K562 (cell line): ENCODE measurements around the gene OR2T8. TPM values are rescaled to one million over a fixed set of nuclear protein-coding genes. Genes with fewer than 3 reads are reported as not detected.

ENCODE experiments used
- ATAC-seq: fragments of 200-7000 bp; cut with Tn5 transposase; 3 replicates; pipeline ENCODE4 v1.9.1; 2020; ENCODE audit warnings: moderate library complexity
- BruUV-seq: library from RNA; stranded (reverse); fragments of 400-500 nt; replicated peaks from 2 replicates; lab custom pipeline; 2021; lab: Mats Ljungman, UMichigan
- CTCF ChIA-PET: fragments of 300-600 bp; formaldehyde crosslinking; extraction: SDS; loops from one replicate; lab custom pipeline; 2021; ENCODE audit warnings: low intra/inter-chr PET ratio; lab: Yijun Ruan, JAX
- POLR2A ChIA-PET: fragments of 300-600, 350-650 bp; sonication (Branson Sonifier 250); formaldehyde crosslinking; extraction: SDS; loops from one replicate; lab custom pipeline; 2021; ENCODE audit warnings: antibody characterized with exemption, inconsistent platforms; lab: Yijun Ruan, JAX
- DNase-seq, 4 experiments: peaks; one replicate each; pipeline versions ENCODE4 v3.0.0 to v3.0.0-alpha.2; 2011 to 2018; ENCODE audit warnings: low spot score in 3 of 4, mixed read lengths in 3 of 4; ENCODE audit errors: extremely low read depth in 1 of 4
- FAIRE-seq: peaks from 2 replicates; lab custom pipeline; 2011; peaks lifted over from hg19 to GRCh38; lab: Jason Lieb, UNC
- H2AFZ ChIP-seq: 2 replicates; pipeline ENCODE4 v1.6.0; 2011; ENCODE audit warnings: low read depth, low read length, control low read depth, inconsistent platforms
- H3K27ac ChIP-seq: fragments of 200-600 bp; 3 replicates; pipeline ENCODE4 v1.8.0; 2011; ENCODE audit warnings: low read depth, mild to moderate bottlenecking, control low read depth, inconsistent platforms, low read length, moderate library complexity, mixed read lengths; ENCODE audit errors: extremely low read depth
- H3K27me3 ChIP-seq, 2 experiments: fragments of 300-600 bp in 1 of 2; 2 replicates in 1 of 2; 3 replicates in 1 of 2; pipeline versions ENCODE4 v1.6.0 to v1.8.0; 2011; ENCODE audit warnings: inconsistent platforms in 2 of 2, low read length in 2 of 2, mild to moderate bottlenecking in 1 of 2, mixed read lengths in 1 of 2, moderate library complexity in 1 of 2; ENCODE audit not compliant: control insufficient read depth in 2 of 2, insufficient read depth in 2 of 2
- H3K36me3 ChIP-seq: fragments of 300-600 bp; 3 replicates; pipeline ENCODE4 v1.8.0; 2011; ENCODE audit warnings: mild to moderate bottlenecking, low read length, inconsistent platforms; ENCODE audit not compliant: control insufficient read depth, insufficient read depth
- H3K4me1 ChIP-seq, 2 experiments: fragments of 200-600 bp in 1 of 2; replicated peaks in 1 of 2; 2 replicates in 1 of 2; 3 replicates in 1 of 2; pipeline versions ENCODE4 v1.5.1 to v1.8.0; 2011; ENCODE audit warnings: inconsistent platforms in 2 of 2, low read length in 2 of 2, mild to moderate bottlenecking in 1 of 2, mixed read lengths in 1 of 2, moderate library complexity in 1 of 2; ENCODE audit not compliant: control insufficient read depth in 2 of 2, insufficient read depth in 2 of 2
- H3K4me2 ChIP-seq: 2 replicates; pipeline ENCODE4 v1.6.1; 2011; ENCODE audit warnings: low read length, control low read depth, inconsistent platforms, mixed read lengths; ENCODE audit not compliant: insufficient read depth
- H3K4me3 ChIP-seq: fragments of 200-600 bp; sonication (generic), shearing (Covaris generic); 2 replicates; pipeline ENCODE4 v1.5.1; 2016; ENCODE audit warnings: control low read depth, inconsistent platforms
- H3K79me2 ChIP-seq: fragments of 200-600 bp; 3 replicates; pipeline ENCODE4 v1.8.0; 2011; ENCODE audit warnings: low read length, inconsistent platforms; ENCODE audit not compliant: control insufficient read depth, insufficient read depth
- H3K9ac ChIP-seq, 2 experiments: 2 replicates each; pipeline versions ENCODE4 v1.6.0 to v1.6.1; 2011; ENCODE audit warnings: low read depth in 2 of 2, low read length in 2 of 2, control low read depth in 1 of 2, inconsistent platforms in 1 of 2, mild to moderate bottlenecking in 1 of 2, mixed read lengths in 1 of 2; ENCODE audit not compliant: insufficient read depth in 1 of 2
- H3K9me1 ChIP-seq: one replicate; pipeline ENCODE4 v1.6.0; 2011; ENCODE audit warnings: inconsistent platforms, mild to moderate bottlenecking, low read length, moderate library complexity; ENCODE audit not compliant: control insufficient read depth, insufficient read depth
- H3K9me3 ChIP-seq: replicated peaks from 2 replicates; pipeline ENCODE4 v1.5.1; 2011; ENCODE audit warnings: low read depth, low read length, inconsistent platforms; ENCODE audit not compliant: control insufficient read depth, insufficient read depth
- H4K20me1 ChIP-seq: replicated peaks from 2 replicates; pipeline ENCODE4 v1.6.1; 2011; ENCODE audit warnings: low read length, inconsistent platforms, mixed read lengths; ENCODE audit not compliant: control insufficient read depth, insufficient read depth
- ZBTB17 ChIP-seq: fragments of 450-650 bp; formaldehyde crosslinking; IDR thresholded peaks from 2 replicates; pipeline ENCODE4 v1.4.0; 2020; ENCODE audit warnings: mild to moderate bottlenecking
- WGBS: fragments of 100-300 bp; shearing (Covaris generic); methylation state at CpG from one replicate; pipeline ENCODE4 v1.1.6; 2016; ENCODE audit warnings: low coverage, mixed read lengths; ENCODE audit not compliant: insufficient coverage; ENCODE audit errors: missing lambda C conversion rate; 5-methylcytosine and 5-hydroxymethylcytosine counted together
- in situ Hi-C: fragments of 300-500 bp; cut with MboI; formaldehyde crosslinking; loops from 4 replicates; pipeline ENCODE4 v1.15.0; 2018; ENCODE audit warnings: inconsistent platforms, mixed read lengths
- intact Hi-C: fragments of 100-400 bp; cut with micrococcal nuclease; formaldehyde crosslinking; loops from 2 replicates; pipeline ENCODE4 v1.14.2; 2022
- polyA plus RNA-seq, 8 experiments: library from polyadenylated mRNA; depleted of rRNA in 4 of 8; stranded (reverse) in 5 of 8; unstranded in 3 of 8; fragments of >200 nt; fragmentation: Nextera tagmentation in 2 of 8; fragmentation: Illumina TruSeq in 1 of 8; extraction: Ambion mirVana in 2 of 8; extraction: Trizol in 1 of 8; gene quantifications; 2 replicates each; pipeline versions ENCODE4 v1.2.1 to v1.2.3, GENCODE V29; 2011 to 2014; ENCODE audit warnings: inconsistent platforms in 1 of 8, missing spikeins in 1 of 8
- total RNA-seq, 7 experiments: library from RNA; depleted of rRNA in 6 of 7; stranded (reverse); fragments of >200 nt in 6 of 7; fragmentation: Illumina TruSeq in 2 of 7; extraction: Trizol in 2 of 7; gene quantifications; 2 replicates each; pipeline versions ENCODE4 v1.2.1 to v1.2.3, GENCODE V29; 2011 to 2021; ENCODE audit warnings: low replicate concordance in 1 of 7

OR2T8 gene
- total and polyA plus RNA-seq, 9 of the 15 experiments (the other 6 are each of a cell fraction or from before 2014, with no cell fraction given): 0.08 to 0.46 (median 0.31) TPM; not detected in 3

DNA sequence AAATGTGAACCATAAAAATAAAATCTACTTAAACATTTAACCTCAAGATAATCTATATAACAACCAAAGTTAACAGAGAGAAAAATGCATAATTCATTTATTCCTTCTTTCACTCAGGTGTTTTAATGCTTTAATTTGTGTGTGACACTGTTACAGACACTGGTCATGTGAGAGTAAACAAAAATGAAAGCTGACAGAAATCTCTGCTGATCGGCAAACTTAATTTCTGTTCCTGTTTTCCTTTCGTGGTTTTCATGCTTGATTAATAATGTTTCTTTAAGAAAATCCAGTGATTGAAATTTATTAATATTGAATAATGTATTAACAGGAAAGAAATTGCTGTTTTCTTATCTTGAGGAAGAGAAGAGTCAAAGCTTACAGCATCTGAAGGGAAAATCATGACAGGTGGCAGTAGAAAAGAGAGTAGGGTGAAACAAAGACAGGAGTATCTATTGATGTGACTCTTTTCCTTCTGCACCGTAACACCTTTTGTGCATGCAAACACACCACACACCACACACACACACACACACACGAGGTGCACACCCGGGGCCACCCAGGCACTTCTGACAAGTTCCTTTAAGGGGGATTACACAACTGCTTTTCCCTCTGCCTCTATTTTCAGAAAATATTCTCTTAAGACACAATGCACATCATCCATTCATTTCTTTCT lies 46.6 kb downstream of the OR2T8 start:
- ATAC-seq (no peak), DNase-seq (no peak), FAIRE-seq (no peak)
- POLR2A ChIA-PET: no interaction called here
- 0% methylated on average over 5 of the region's 5 CpGs for WGBS
- peaks cover 7% of the 10 kb centered on the region; the same call in 1 of the 2 replicates for H3K9me3 ChIP-seq
- H2AFZ ChIP-seq: no peak overlapping the region
- H3K36me3 ChIP-seq: no peaks in the 10 kb centered on the region
- H3K4me1 ChIP-seq: no peaks in the 10 kb centered on the region
- H3K9ac ChIP-seq: no peak overlapping the region
- no peak overlapping the region for H3K27ac ChIP-seq
- in situ Hi-C loops (no loop called here), intact Hi-C loops (no loop called here)
- H3K4me3 ChIP-seq: no peak overlapping the region
- no peak overlapping the region for H3K4me2 ChIP-seq
- no peaks in the 10 kb centered on the region for H3K27me3 ChIP-seq
- TF ChIP-seq ZBTB17: no peak
- BruUV-seq: no TSS peak
- H3K79me2 ChIP-seq: no peaks in the 10 kb centered on the region
- CTCF ChIA-PET: no interaction called here
- no peaks in the 10 kb centered on the region for H4K20me1 ChIP-seq
- no peaks in the 10 kb centered on the region for H3K9me1 ChIP-seq

Other genes with a start within 250 kb of the OR2T8 start
Only the 7 nearest of the 17 such genes appear.
- gene OR11L1, start 78.4 kb upstream of the OR2T8 start, total RNA-seq (2014; rRNA removed): not detected in 2 replicates
- not detected in 2 replicates for gene OR11L1, start 78.4 kb upstream of the OR2T8 start, total RNA-seq (2014; rRNA removed; fragmentation: Illumina TruSeq; extraction: Trizol)
- gene OR11L1, start 78.4 kb upstream of the OR2T8 start, total RNA-seq (2015; rRNA removed; fragmentation: Illumina TruSeq; extraction: Trizol): not detected in 2 replicates
- gene OR11L1, start 78.4 kb upstream of the OR2T8 start, total RNA-seq (2021): not detected in 2 replicates
- not detected in 2 replicates for gene OR11L1, start 78.4 kb upstream of the OR2T8 start, polyA plus RNA-seq (2011; rRNA removed)
- gene OR11L1, start 78.4 kb upstream of the OR2T8 start, polyA plus RNA-seq (2014; fragmentation: Illumina TruSeq; extraction: Trizol): not detected in 2 replicates
- not detected for gene OR11L1, start 78.4 kb upstream of the OR2T8 start, polyA plus RNA-seq (2014; fragmentation: Nextera tagmentation; extraction: Ambion mirVana)
- gene OR11L1, start 78.4 kb upstream of the OR2T8 start, polyA plus RNA-seq (2014; rRNA removed): not detected in 2 replicates
- gene TRIM58, start 63.1 kb upstream of the OR2T8 start, total RNA-seq (2014; rRNA removed): 9.7 and 10.4 TPM in 2 replicates
- 6.6 and 7.2 TPM in 2 replicates for gene TRIM58, start 63.1 kb upstream of the OR2T8 start, total RNA-seq (2014; rRNA removed; fragmentation: Illumina TruSeq; extraction: Trizol)
- 7.0 and 7.9 TPM in 2 replicates for gene TRIM58, start 63.1 kb upstream of the OR2T8 start, total RNA-seq (2015; rRNA removed; fragmentation: Illumina TruSeq; extraction: Trizol)
- gene TRIM58, start 63.1 kb upstream of the OR2T8 start, total RNA-seq (2021): 19.1 and 19.8 TPM in 2 replicates
- gene TRIM58, start 63.1 kb upstream of the OR2T8 start, polyA plus RNA-seq (2011; rRNA removed): 4.1 and 5.6 TPM in 2 replicates
- gene TRIM58, start 63.1 kb upstream of the OR2T8 start, polyA plus RNA-seq (2014; fragmentation: Illumina TruSeq; extraction: Trizol): 10.6 and 13.8 TPM in 2 replicates
- 1 to 10 TPM; 3.8 to 5.8 TPM for gene TRIM58, start 63.1 kb upstream of the OR2T8 start, polyA plus RNA-seq (2014; fragmentation: Nextera tagmentation; extraction: Ambion mirVana)
- gene TRIM58, start 63.1 kb upstream of the OR2T8 start, polyA plus RNA-seq (2014; rRNA removed): 8.7 and 10.4 TPM in 2 replicates
- 4.0 and 4.3 TPM in 2 replicates for gene OR2W3, start 24.7 kb upstream of the OR2T8 start, total RNA-seq (2014; rRNA removed)
- 2.3 and 3.3 TPM in 2 replicates for gene OR2W3, start 24.7 kb upstream of the OR2T8 start, total RNA-seq (2014; rRNA removed; fragmentation: Illumina TruSeq; extraction: Trizol)
- gene OR2W3, start 24.7 kb upstream of the OR2T8 start, total RNA-seq (2015; rRNA removed; fragmentation: Illumina TruSeq; extraction: Trizol): 4.2 and 4.3 TPM in 2 replicates
- 5.5 and 7.6 TPM in 2 replicates for gene OR2W3, start 24.7 kb upstream of the OR2T8 start, total RNA-seq (2021)
- 3.3 and 3.7 TPM in 2 replicates for gene OR2W3, start 24.7 kb upstream of the OR2T8 start, polyA plus RNA-seq (2011; rRNA removed)
- 4.8 and 6.1 TPM in 2 replicates for gene OR2W3, start 24.7 kb upstream of the OR2T8 start, polyA plus RNA-seq (2014; fragmentation: Illumina TruSeq; extraction: Trizol)
- under 1 TPM; 0.67 to 0.70 TPM for gene OR2W3, start 24.7 kb upstream of the OR2T8 start, polyA plus RNA-seq (2014; fragmentation: Nextera tagmentation; extraction: Ambion mirVana)
- 3.1 and 3.7 TPM in 2 replicates for gene OR2W3, start 24.7 kb upstream of the OR2T8 start, polyA plus RNA-seq (2014; rRNA removed)
- not detected in 2 replicates for gene OR2AJ1, start 4.6 kb downstream of the OR2T8 start, total RNA-seq (2014; rRNA removed)
- not detected in 2 replicates for gene OR2AJ1, start 4.6 kb downstream of the OR2T8 start, total RNA-seq (2014; rRNA removed; fragmentation: Illumina TruSeq; extraction: Trizol)
- not detected in 2 replicates for gene OR2AJ1, start 4.6 kb downstream of the OR2T8 start, total RNA-seq (2015; rRNA removed; fragmentation: Illumina TruSeq; extraction: Trizol)
- not detected in 2 replicates for gene OR2AJ1, start 4.6 kb downstream of the OR2T8 start, total RNA-seq (2021)
- not detected in 2 replicates for gene OR2AJ1, start 4.6 kb downstream of the OR2T8 start, polyA plus RNA-seq (2011; rRNA removed)
- not detected in 2 replicates for gene OR2AJ1, start 4.6 kb downstream of the OR2T8 start, polyA plus RNA-seq (2014; fragmentation: Illumina TruSeq; extraction: Trizol)
- gene OR2AJ1, start 4.6 kb downstream of the OR2T8 start, polyA plus RNA-seq (2014; fragmentation: Nextera tagmentation; extraction: Ambion mirVana): not detected
- not detected in 2 replicates for gene OR2AJ1, start 4.6 kb downstream of the OR2T8 start, polyA plus RNA-seq (2014; rRNA removed)
- gene OR2L8, start 28.6 kb downstream of the OR2T8 start, total RNA-seq (2014; rRNA removed): not detected in 2 replicates
- gene OR2L8, start 28.6 kb downstream of the OR2T8 start, total RNA-seq (2014; rRNA removed; fragmentation: Illumina TruSeq; extraction: Trizol): not detected in 2 replicates
- not detected in 2 replicates for gene OR2L8, start 28.6 kb downstream of the OR2T8 start, total RNA-seq (2015; rRNA removed; fragmentation: Illumina TruSeq; extraction: Trizol)
- not detected in 2 replicates for gene OR2L8, start 28.6 kb downstream of the OR2T8 start, total RNA-seq (2021)
- not detected in 2 replicates for gene OR2L8, start 28.6 kb downstream of the OR2T8 start, polyA plus RNA-seq (2011; rRNA removed)
- not detected in 2 replicates for gene OR2L8, start 28.6 kb downstream of the OR2T8 start, polyA plus RNA-seq (2014; fragmentation: Illumina TruSeq; extraction: Trizol)
- not detected for gene OR2L8, start 28.6 kb downstream of the OR2T8 start, polyA plus RNA-seq (2014; fragmentation: Nextera tagmentation; extraction: Ambion mirVana)
- not detected in 2 replicates for gene OR2L8, start 28.6 kb downstream of the OR2T8 start, polyA plus RNA-seq (2014; rRNA removed)
- not detected in 2 replicates for gene OR2AK2, start 45.0 kb downstream of the OR2T8 start, total RNA-seq (2014; rRNA removed)
- gene OR2AK2, start 45.0 kb downstream of the OR2T8 start, total RNA-seq (2014; rRNA removed; fragmentation: Illumina TruSeq; extraction: Trizol): not detected in 2 replicates
- not detected in 2 replicates for gene OR2AK2, start 45.0 kb downstream of the OR2T8 start, total RNA-seq (2015; rRNA removed; fragmentation: Illumina TruSeq; extraction: Trizol)
- not detected in 2 replicates for gene OR2AK2, start 45.0 kb downstream of the OR2T8 start, total RNA-seq (2021)
- gene OR2AK2, start 45.0 kb downstream of the OR2T8 start, polyA plus RNA-seq (2011; rRNA removed): 0.10 and 0.12 TPM in 2 replicates
- gene OR2AK2, start 45.0 kb downstream of the OR2T8 start, polyA plus RNA-seq (2014; fragmentation: Illumina TruSeq; extraction: Trizol): not detected in 2 replicates
- not detected for gene OR2AK2, start 45.0 kb downstream of the OR2T8 start, polyA plus RNA-seq (2014; fragmentation: Nextera tagmentation; extraction: Ambion mirVana)
- gene OR2AK2, start 45.0 kb downstream of the OR2T8 start, polyA plus RNA-seq (2014; rRNA removed): not detected in 2 replicates
- not detected in 2 replicates for gene OR2L5, start 93.4 kb downstream of the OR2T8 start, total RNA-seq (2014; rRNA removed)
- not detected in 2 replicates for gene OR2L5, start 93.4 kb downstream of the OR2T8 start, total RNA-seq (2014; rRNA removed; fragmentation: Illumina TruSeq; extraction: Trizol)
- not detected in 2 replicates for gene OR2L5, start 93.4 kb downstream of the OR2T8 start, total RNA-seq (2015; rRNA removed; fragmentation: Illumina TruSeq; extraction: Trizol)
- not detected in 2 replicates for gene OR2L5, start 93.4 kb downstream of the OR2T8 start, total RNA-seq (2021)
- gene OR2L5, start 93.4 kb downstream of the OR2T8 start, polyA plus RNA-seq (2011; rRNA removed): 0.03 and 0.04 TPM in 2 replicates
- not detected in 2 replicates for gene OR2L5, start 93.4 kb downstream of the OR2T8 start, polyA plus RNA-seq (2014; fragmentation: Illumina TruSeq; extraction: Trizol)
- gene OR2L5, start 93.4 kb downstream of the OR2T8 start, polyA plus RNA-seq (2014; fragmentation: Nextera tagmentation; extraction: Ambion mirVana): not detected
- gene OR2L5, start 93.4 kb downstream of the OR2T8 start, polyA plus RNA-seq (2014; rRNA removed): not detected in 2 replicates